ENCODE data around the gene GPR132.
A peak's percentile ranks its signal among the peaks of the same experiment; 100 is the strongest.

Gene GPR132

GRCh38 chr14:105061428-105062047 lies 3.7 kb downstream of the GPR132 start:
- peaks cover 4% of the 10 kb centered on the region for H3K36me3 Mint-ChIP-seq
- H3K27ac Mint-ChIP-seq: peak overlapping the region; percentile 94
- peak overlapping the region; percentile 95 for H3K4me3 Mint-ChIP-seq
- no peaks in the 10 kb centered on the region for H3K9me3 Mint-ChIP-seq
- no peaks in the 10 kb centered on the region for H3K27me3 Mint-ChIP-seq
- peaks cover 58% of the 10 kb centered on the region for H3K4me1 Mint-ChIP-seq

GRCh38 chr14:105060751-105061427 lies 4.3 kb downstream of the GPR132 start:
- Mint-ChIP-seq H3K27me3 (no peaks in the 10 kb centered on the region), H3K4me1 (peaks cover 56% of the 10 kb centered on the region), H3K9me3 (no peaks in the 10 kb centered on the region), H3K36me3 (peaks cover 4% of the 10 kb centered on the region), H3K4me3 (peak overlapping the region; percentile 95), H3K27ac (peak overlapping the region; percentile 94)

- peak overlapping the region; percentile 79 for H3K4me3 Mint-ChIP-seq
- H3K4me1 Mint-ChIP-seq: peaks cover 56% of the 10 kb centered on the region
- no peaks in the 10 kb centered on the region for H3K9me3 Mint-ChIP-seq
- peak overlapping the region; percentile 92 for H3K27ac Mint-ChIP-seq
- H3K27me3 Mint-ChIP-seq: no peaks in the 10 kb centered on the region
- peaks cover 4% of the 10 kb centered on the region for H3K36me3 Mint-ChIP-seq
Observed at GRCh38 chr14:105059925-105060565, 5.2 kb downstream of the GPR132 start.

GRCh38 chr14:105059035-105059924 lies 6.0 kb downstream of the GPR132 start:
- H3K9me3 Mint-ChIP-seq: no peaks in the 10 kb centered on the region
- H3K36me3 Mint-ChIP-seq: peaks cover 4% of the 10 kb centered on the region
- H3K27me3 Mint-ChIP-seq: no peaks in the 10 kb centered on the region
- peaks cover 50% of the 10 kb centered on the region for H3K4me1 Mint-ChIP-seq
- peak overlapping the region; percentile 92 for H3K27ac Mint-ChIP-seq
- peak overlapping the region; percentile 79 for H3K4me3 Mint-ChIP-seq

- H3K27ac Mint-ChIP-seq: peak overlapping the region; percentile 80
- H3K9me3 Mint-ChIP-seq: no peaks in the 10 kb centered on the region
- no peak overlapping the region for H3K4me3 Mint-ChIP-seq
- H3K4me1 Mint-ChIP-seq: peaks cover 48% of the 10 kb centered on the region
- H3K27me3 Mint-ChIP-seq: no peaks in the 10 kb centered on the region
- peaks cover 7% of the 10 kb centered on the region for H3K36me3 Mint-ChIP-seq
Observed at GRCh38 chr14:105058521-105059034, 6.7 kb downstream of the GPR132 start.

- no peak overlapping the region for H3K27ac Mint-ChIP-seq
Observed at GRCh38 chr14:105056303-105056831, 8.9 kb downstream of the GPR132 start.

GRCh38 chr14:105055736-105056302 lies 9.4 kb downstream of the GPR132 start:
- Mint-ChIP-seq H3K27me3 (no peaks in the 10 kb centered on the region), H3K4me1 (peaks cover 35% of the 10 kb centered on the region), H3K4me3 (no peak overlapping the region), H3K36me3 (peaks cover 14% of the 10 kb centered on the region), H3K9me3 (no peaks in the 10 kb centered on the region), H3K27ac (peak overlapping the region; percentile 8)

More at GRCh38 chr14:105056303-105056831, 8.9 kb downstream of the GPR132 start:
- Mint-ChIP-seq H3K4me1 (peaks cover 31% of the 10 kb centered on the region), H3K27me3 (no peaks in the 10 kb centered on the region), H3K9me3 (no peaks in the 10 kb centered on the region), H3K36me3 (peaks cover 10% of the 10 kb centered on the region), H3K4me3 (no peak overlapping the region)

GRCh38 chr14:105055334-105055733 lies 9.9 kb downstream of the GPR132 start:
- no peaks in the 10 kb centered on the region for H3K27me3 Mint-ChIP-seq
- no peak overlapping the region for H3K27ac Mint-ChIP-seq
- no peak overlapping the region for H3K4me3 Mint-ChIP-seq
- H3K4me1 Mint-ChIP-seq: peaks cover 31% of the 10 kb centered on the region
- H3K36me3 Mint-ChIP-seq: peaks cover 14% of the 10 kb centered on the region
- H3K9me3 Mint-ChIP-seq: no peaks in the 10 kb centered on the region

GRCh38 chr14:105053996-105054395 lies 11.2 kb downstream of the GPR132 start:
- no peaks in the 10 kb centered on the region for H3K27me3 Mint-ChIP-seq
- H3K4me1 Mint-ChIP-seq: peaks cover 18% of the 10 kb centered on the region
- H3K4me3 Mint-ChIP-seq: no peak overlapping the region
- H3K9me3 Mint-ChIP-seq: no peaks in the 10 kb centered on the region
- H3K36me3 Mint-ChIP-seq: peaks cover 11% of the 10 kb centered on the region
- H3K27ac Mint-ChIP-seq: peak overlapping the region; percentile 59

GRCh38 chr14:105053421-105053820 lies 11.8 kb downstream of the GPR132 start:
- Mint-ChIP-seq H3K36me3 (peaks cover 11% of the 10 kb centered on the region), H3K4me1 (peaks cover 14% of the 10 kb centered on the region), H3K4me3 (no peak overlapping the region), H3K27me3 (no peaks in the 10 kb centered on the region), H3K9me3 (no peaks in the 10 kb centered on the region), H3K27ac (peak overlapping the region; percentile 59)

- Mint-ChIP-seq H3K4me1 (peaks cover 8% of the 10 kb centered on the region), H3K4me3 (no peak overlapping the region), H3K27me3 (no peaks in the 10 kb centered on the region), H3K9me3 (no peaks in the 10 kb centered on the region), H3K27ac (no peak overlapping the region), H3K36me3 (peaks cover 11% of the 10 kb centered on the region)
Observed at GRCh38 chr14:105052110-105052458, 13.1 kb downstream of the GPR132 start.

- Mint-ChIP-seq H3K9me3 (no peaks in the 10 kb centered on the region), H3K4me1 (peaks cover 8% of the 10 kb centered on the region), H3K36me3 (peaks cover 9% of the 10 kb centered on the region), H3K27ac (no peak overlapping the region), H3K4me3 (no peak overlapping the region), H3K27me3 (no peaks in the 10 kb centered on the region)
Observed at GRCh38 chr14:105051182-105052109, 13.8 kb downstream of the GPR132 start.

- peaks cover 9% of the 10 kb centered on the region for H3K36me3 Mint-ChIP-seq
- no peak overlapping the region for H3K27ac Mint-ChIP-seq
- H3K4me3 Mint-ChIP-seq: no peak overlapping the region
- H3K27me3 Mint-ChIP-seq: no peaks in the 10 kb centered on the region
- H3K9me3 Mint-ChIP-seq: no peaks in the 10 kb centered on the region
- H3K4me1 Mint-ChIP-seq: peaks cover 13% of the 10 kb centered on the region
Observed at GRCh38 chr14:105050551-105050897, 14.7 kb downstream of the GPR132 start.
